ENCODE data around the gene LMOD1.
"Not testable (repeated sequence)": the region's sequence is repeated elsewhere in the genome, so short reads cannot be mapped to it uniquely, and the experiment has no call there.

LMOD1 gene

DNA sequence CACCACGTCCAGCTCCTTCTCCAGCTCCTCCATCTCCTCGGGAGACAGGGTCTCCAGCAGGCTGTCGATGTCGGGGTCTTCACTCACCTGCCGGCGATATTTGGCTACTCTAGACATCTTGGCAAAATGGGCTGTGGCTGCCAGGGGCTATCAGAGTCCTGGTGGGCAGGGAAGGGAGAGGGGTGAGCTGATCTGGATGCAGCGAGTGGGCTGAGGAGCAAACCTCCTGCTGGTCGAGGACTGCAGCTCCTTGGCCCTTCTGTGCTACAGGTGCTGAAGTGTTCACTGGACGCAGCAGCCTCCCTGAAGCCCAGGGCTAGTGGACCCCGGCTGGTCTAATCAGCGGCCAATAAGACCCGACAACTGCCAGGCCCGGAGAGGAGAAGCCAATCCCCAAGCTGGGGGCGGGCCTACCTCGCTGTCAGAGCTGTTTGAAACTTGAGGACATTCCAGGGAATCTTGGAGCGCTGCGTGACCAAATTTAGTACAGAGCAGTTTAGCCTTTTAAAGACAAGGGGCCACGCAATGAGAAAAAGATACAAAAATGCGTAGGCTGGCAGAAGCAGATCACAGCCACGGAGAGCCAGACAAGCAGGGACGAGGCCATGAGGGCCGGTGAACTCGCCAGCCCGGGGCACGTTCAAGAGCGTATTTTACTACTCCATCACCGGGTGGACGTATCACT, at the start of gene LMOD1:
TSS of gene LMOD1 (minus strand) at position 325 of the 685 bp plus-strand sequence. CDS start at position 117, 208 bp downstream.
- peak; percentile 84 for DNase-seq (ENCODE audit: low read depth)

DNA sequence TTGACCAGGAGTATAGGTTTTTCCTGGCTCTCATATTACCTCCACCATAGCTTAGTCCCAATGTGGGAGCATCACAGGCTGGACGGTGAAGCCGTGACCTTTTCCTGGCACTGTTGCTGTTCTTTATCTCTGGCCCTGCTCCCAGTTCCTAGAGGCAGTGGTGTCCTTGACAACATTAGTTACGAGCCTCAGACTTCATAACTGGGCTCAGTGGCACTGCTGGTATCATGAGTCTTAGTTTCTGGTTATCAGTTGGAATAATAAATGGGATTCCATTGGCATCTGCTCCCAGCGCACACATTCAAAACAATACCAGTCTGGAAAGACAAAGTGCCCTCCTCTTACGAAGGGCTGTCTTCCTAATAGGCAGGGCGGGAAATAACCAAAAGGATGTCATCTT, 44.1 kb upstream of the LMOD1 start:
- no peak for DNase-seq (ENCODE audit: low read depth)

DNA sequence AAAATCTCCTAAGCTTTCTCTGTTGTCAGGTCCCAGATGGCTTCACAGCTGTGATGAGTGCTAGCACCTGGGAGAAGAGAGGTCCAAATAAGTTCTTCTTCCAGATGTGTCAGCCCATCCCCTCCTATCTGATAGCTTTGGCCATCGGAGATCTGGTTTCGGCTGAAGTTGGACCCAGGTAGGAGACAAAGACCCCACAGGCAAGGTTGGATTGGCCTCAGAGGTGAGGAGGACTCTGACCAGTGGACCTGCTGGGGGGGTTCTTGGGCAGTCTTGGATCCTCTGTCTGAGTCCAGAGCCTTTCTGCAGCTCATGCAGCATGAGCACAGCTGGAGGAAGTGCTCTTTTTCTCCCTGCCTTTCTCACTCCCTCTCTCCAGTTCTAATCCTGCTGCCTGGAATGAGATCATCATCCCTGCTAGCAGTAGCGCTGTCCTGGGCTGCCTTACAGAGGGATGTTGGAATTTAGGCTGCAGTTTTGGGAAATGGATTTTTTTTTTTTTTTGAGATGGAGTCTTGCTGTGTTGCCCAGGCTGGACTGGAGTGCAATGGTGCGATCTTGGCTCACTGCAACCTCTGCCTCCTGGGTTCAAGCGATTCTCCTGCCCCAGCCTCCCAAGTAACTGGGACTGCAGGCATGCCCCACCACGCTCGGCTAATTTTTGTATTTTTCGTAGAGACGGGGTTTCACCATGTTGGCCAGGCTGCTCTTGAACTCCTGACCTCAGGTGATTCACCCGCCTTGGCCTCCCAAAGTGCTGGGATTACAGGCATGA, 43.2 kb upstream of the LMOD1 start:
- no peak for DNase-seq (ENCODE audit: low read depth)

DNA sequence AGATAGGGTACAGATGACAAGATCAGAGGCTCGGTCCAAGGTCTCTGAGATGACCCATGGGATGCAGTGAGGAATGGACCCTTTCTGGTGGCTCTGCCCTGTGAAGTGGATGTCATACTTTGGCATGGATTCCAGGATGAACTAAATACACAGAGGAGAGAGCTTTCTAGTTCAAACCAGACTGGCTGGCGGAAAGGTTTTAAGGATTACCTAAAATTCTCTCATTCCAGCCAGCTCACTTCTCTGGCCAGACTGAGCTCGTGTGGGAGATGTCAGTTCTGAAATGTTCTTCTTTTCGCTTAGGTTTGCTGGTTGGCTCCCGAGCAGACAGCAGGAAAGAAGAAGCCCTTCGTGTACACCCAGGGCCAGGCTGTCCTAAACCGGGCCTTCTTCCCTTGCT, 42.3 kb upstream of the LMOD1 start:
- DNase-seq (ENCODE audit: low read depth): no peak

GRCh38 chr1:201985355-201985754, 39.0 kb upstream of the LMOD1 start:
- DNase-seq (ENCODE audit: low read depth): no peak

DNA sequence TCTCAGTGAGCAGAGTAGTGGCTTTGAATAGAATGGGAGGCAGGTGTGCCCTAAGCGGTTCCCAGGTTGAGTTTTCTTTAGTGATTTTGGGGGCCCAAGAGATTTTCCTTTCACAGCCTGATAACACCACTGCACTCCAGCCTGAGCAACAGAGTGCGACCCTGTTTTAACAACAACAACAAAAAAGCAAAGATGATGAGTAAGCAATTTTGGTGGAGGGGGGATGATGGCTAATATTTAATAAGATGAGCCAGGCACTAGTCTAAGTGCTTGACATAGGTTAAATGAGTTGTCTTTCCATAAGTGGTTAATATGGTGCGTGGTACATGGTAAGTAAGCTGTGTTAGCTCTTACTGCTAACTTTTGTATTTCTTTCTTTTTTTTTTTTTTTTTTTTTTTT, 38.1 kb upstream of the LMOD1 start:
- no peak for DNase-seq (ENCODE audit: low read depth)

- no peak for DNase-seq (ENCODE audit: low read depth)
Observed at GRCh38 chr1:201983380-201983805, 37.0 kb upstream of the LMOD1 start.

DNA sequence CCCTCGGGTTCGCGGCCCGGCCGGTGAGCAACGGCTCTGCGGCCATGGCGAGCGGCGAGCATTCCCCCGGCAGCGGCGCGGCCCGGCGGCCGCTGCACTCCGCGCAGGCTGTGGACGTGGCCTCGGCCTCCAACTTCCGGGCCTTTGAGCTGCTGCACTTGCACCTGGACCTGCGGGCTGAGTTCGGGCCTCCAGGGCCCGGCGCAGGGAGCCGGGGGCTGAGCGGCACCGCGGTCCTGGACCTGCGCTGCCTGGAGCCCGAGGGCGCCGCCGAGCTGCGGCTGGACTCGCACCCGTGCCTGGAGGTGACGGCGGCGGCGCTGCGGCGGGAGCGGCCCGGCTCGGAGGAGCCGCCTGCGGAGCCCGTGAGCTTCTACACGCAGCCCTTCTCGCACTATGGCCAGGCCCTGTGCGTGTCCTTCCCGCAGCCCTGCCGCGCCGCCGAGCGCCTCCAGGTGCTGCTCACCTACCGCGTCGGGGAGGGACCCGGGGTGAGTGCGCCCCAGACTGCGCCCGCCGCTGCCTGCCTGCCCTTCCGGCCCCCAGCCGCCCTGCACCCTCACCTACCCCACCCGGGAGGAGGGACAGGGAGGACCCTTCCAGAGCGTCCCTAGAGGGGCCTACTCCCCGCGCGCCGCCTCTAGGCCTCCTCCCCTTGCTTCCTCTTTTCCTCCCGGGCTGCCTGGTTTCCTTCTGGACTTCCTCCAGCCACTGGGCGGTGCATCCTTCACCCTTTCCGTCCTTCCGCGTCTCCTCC, 36.5 kb upstream of the LMOD1 start, which contains the start of gene RNPEP:
TSS of gene RNPEP (plus strand) at position 26 of the 757 bp plus-strand sequence. CDS start at position 45, 19 bp downstream.
- peak; percentile 50 for DNase-seq (ENCODE audit: low read depth)

DNA sequence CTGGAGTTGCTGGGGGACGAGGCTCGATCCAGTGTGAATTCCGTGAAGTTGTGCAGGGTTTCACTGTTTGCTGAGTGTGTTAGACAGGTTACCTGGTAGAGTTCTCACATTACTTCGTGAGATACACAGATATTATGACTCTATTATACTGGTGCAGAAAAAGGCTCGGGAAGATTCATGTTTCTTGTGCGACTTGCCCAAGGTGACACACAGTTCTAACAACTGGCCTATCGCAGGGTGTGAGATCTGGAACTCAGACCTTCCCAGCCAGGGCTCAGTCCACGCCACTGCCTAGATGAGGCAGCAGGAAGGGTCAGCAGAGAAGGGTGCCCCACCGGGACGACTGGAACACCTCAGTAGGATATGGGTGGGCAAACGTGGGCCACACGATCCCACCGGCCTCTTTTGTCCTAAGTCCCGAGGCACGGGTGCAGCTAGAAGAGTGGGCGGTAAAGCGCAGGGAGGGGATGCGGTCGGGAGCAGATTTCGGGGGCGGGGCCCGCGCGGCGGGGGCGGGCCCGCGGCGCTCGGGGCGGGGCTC, 35.8 kb upstream of the LMOD1 start:
- no peak for DNase-seq (ENCODE audit: low read depth)

GRCh38 chr1:201970334-201971159, 24.2 kb upstream of the LMOD1 start:
- no peak for DNase-seq (ENCODE audit: low read depth)

- no peak for DNase-seq (ENCODE audit: low read depth)
Observed at GRCh38 chr1:201968202-201968925, 22.0 kb upstream of the LMOD1 start.

GRCh38 chr1:201966171-201966570, 19.8 kb upstream of the LMOD1 start:
- no peak for DNase-seq (ENCODE audit: low read depth)

GRCh38 chr1:201964261-201964660, 17.9 kb upstream of the LMOD1 start:
- no peak for DNase-seq (ENCODE audit: low read depth)

- not testable (repeated sequence) for DNase-seq (ENCODE audit: low read depth)
Observed at GRCh38 chr1:201962382-201962781, 16.0 kb upstream of the LMOD1 start.

DNA sequence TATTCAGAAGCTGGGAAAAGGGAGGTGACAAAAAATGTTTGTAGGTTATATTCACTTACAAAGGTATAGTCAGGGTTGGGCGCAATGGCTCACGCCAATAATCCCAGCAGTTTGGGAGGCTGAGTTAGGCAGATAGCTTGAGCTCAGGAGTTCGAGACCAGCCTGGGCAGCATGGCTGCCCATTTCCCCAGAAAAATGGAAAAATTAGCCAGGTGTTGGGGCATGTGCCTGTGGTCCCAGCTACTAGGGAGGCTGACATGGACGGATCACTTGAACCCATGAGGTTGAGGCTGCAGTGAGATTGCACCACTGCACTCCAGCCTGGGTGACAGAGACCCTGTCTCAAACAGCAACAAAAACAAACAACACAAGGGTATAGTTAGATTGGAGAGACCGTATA, 12.0 kb upstream of the LMOD1 start:
- no peak for DNase-seq (ENCODE audit: low read depth)

DNA sequence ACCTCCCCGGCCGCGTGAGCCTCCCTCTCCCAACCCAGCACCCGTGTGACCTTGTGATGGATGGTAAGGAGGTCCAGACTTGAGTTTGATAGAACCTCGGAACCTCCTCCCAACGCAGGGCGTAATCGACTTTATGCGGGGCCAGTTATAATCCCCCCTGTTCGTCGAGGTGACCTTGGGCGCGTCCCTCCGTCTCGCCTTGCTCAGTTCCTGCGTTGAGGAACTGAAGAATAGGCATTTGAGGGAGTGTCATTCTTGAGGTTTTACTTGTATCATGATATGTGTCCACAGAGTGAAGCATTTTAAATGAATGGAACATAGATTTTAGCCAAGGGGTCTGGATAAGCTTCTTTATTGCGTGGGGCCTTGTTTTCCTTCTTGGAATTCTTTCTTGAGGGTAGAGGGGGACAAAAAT, 9.4 kb upstream of the LMOD1 start:
- no peak for DNase-seq (ENCODE audit: low read depth)

GRCh38 chr1:201955009-201955728, 8.8 kb upstream of the LMOD1 start, which contains the start of gene TIMM17A:
Gene TIMM17A, plus strand, starts transcription at chr1:201955503. Its CDS starts 24 bp downstream, at chr1:201955527.
- peak; percentile 98 for DNase-seq (ENCODE audit: low read depth)

DNA sequence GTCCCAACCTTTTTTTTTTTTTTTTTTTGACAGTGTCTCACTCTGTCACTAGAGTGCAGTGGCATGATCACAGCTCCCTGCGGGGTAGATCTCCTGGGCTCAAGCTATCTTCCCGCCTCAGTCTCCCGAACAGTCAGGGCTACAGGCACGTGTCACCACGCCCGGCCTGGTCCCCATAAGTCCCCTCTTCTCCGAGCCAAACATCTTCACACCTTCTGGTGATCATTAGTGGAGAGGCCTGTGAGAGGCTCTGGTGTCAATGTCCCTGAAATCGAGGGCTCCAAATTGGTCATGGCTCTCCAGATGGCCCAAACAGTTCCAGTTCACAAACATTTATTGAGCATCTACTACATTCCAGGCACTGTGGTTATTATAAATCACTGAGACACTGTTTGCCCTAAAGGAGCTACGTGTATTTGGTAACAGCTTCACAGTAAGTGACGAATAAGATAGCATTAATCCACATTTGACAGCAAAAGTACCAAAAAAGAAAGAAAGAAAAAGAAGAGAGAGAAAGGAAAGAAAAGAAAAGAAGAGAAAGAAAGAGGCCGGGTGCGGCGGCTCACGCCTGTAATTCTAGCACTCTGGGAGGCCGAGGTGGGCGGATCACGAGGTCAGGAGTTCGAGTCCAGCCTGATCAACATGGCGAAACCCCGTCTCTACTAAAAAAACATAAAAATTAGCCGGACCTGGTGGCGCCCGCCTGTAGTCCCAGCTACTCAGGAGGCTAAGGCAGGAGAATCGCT, 8.1 kb upstream of the LMOD1 start:
- no peak for DNase-seq (ENCODE audit: low read depth)

- no peak for DNase-seq (ENCODE audit: low read depth)
Observed at GRCh38 chr1:201949491-201949890, 3.1 kb upstream of the LMOD1 start.

All from GM04504 (cell line).